Inflammatory macrophage (primary cell): Measurements from ENCODE around the gene ZNF44.
"Not testable (repeated sequence)": the region's sequence is repeated elsewhere in the genome, so short reads cannot be mapped to it uniquely, and the experiment has no call there.

Experiments
- DNase-seq, 2 donors: peaks; one replicate each; pipeline ENCODE4 v3.0.0-alpha.2; 2020 to 2022
- total RNA-seq, 18 experiments: gene quantifications; one replicate each; lab custom pipeline; 2026; ENCODE audit warnings: mixed read lengths in 6 of 18, inconsistent platforms in 2 of 18; lab: John Stamatoyannopoulos, UW

ZNF44 gene
- 6.1 to 17.4 (median 13.7) reads per million in 18 experiments for total RNA-seq

GRCh38 chr19:12294249-12295158 is at the start of gene ZNF44:
Gene ZNF44 (minus strand): TSS chr19:12294883. CDS start chr19:12294694, 189 bp downstream.
- peak; percentile 100 for DNase-seq

DNA sequence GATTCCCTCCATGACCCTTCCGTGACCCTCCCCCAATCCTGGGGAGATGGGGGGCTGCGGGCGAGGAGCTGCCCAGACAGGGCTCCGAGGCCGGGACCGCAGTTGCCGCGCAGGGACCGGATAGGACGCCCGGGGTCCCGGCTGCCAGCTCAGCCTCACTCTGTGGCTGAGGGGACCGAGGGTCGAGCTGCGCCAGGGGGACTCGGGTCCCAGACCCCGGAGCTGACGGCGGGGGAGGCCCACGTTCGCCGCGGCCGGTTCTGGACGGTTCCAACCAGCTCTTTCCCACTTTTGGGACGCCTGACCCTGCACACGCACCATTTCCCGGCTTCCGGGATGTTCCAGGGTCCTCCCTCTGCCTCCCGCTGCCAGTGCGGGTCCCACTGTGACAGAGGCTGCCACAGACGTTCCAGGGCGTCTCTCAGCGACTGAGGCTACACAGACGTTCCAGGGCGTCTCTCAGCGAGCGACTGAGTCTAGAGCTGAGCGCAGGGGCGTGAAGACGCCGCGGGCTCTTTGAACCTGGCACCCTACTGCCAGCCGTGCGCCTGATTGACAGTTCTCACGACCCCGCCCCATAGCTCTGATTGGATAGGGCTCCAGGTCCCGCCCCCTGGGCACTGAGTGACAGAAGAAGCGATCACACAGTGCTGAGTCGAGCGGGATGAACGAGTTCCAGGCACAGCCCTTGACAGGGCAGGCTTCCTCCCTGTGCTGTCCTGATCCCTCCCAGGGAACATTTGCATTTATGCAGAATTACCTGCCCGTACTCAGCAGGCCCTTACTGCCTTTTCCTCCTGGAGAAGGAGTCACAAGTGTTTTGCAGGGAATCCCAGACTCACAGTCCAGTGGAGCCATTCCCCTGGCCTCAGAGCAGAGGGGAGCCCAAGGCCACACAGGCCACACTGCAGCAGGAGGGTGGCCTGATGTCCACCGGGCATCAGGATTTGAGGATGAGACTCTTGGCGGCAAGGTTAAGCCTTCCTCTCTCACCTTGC is 38.8 kb upstream of the ZNF44 start, which contains the start of gene ZNF563:
TSS of gene ZNF563 (minus strand) at position 472 of the 998 bp plus-strand sequence. CDS start at position 321, 151 bp downstream.
- DNase-seq: peak; percentile 97 to 98

DNA sequence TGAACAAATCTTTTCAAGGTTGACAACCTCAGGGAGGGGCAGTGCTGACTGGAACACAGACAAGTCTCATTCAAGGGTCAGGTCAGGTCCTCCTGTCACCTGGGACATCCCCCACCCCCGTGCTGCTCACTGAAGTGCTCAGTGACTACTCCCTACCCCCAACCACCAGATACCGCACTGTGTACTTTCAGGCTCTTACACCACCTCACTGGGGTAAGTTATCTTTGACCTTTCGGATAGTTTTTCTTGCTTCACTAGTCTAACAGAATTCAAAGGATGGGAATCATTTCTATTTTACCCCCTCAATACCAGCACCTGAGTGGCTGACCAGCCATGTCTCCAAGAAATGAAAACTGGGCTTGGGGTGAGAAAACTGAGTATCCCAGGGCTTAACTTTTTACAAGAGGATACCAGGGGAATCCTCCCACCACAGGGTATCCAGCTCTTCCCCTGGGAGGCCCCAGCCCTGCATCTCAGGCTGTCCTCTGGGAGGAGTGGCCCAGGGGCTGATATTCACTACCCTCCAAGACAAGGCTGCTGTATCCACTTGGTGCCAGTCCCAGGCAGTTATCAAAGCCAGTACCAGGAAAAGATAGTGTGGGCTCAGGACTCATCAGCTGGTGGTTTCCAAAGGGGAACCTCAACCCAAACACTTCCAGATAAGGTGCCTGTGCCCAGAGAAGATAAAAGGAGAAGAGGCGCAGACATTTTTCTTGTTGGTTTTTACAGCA is 36.7 kb upstream of the ZNF44 start:
- DNase-seq: peak in 1 of 2 donors; percentile 14

- DNase-seq: no peak
Observed at GRCh38 chr19:12330340-12330739, 35.7 kb upstream of the ZNF44 start.

DNA sequence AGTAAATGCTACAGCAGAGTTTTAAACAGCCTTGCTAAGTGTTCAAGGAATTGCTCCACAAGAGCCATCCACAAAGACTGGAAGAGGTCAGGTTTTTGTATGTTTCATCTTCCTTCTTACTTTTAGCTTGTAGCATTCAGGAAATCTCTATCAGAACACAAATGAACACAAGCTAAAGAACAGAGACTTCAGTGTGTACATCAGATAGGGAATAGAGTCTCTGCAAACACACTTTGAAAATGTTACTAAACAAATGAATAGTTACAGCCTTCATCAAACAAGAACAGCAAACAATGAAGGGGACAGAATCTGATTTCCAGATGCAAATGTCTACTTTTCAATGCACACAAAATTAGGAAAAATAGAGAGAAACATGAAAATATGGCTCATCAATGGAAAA is 31.0 kb upstream of the ZNF44 start:
- DNase-seq: no peak

GRCh38 chr19:12318782-12319413 is 24.2 kb upstream of the ZNF44 start:
- no peak for DNase-seq

GRCh38 chr19:12314553-12314952 is 19.9 kb upstream of the ZNF44 start:
- no peak for DNase-seq

- not testable (repeated sequence) for DNase-seq
Observed at GRCh38 chr19:12308891-12309290, 14.2 kb upstream of the ZNF44 start.

DNA sequence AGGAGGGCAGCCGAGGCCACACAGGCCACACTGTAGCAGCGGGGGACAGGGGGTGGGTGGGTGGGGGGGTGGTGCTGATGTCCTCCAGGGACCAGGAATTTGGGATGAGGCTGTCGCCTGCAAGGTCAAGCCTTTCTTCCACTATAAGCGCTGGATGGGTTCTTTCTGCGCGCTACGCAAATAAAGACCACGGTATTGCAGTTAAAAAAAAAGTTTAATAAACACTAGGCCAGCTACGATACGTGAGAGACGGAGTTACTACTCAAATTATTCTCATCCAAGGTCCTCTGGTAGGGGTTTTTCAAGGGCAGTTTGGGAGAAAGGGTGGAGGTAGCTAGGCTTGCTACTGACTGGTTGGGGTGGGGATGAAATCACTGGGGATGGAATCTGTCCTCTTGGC is 508 bp upstream of the ZNF44 start:
- DNase-seq: no peak

DNA sequence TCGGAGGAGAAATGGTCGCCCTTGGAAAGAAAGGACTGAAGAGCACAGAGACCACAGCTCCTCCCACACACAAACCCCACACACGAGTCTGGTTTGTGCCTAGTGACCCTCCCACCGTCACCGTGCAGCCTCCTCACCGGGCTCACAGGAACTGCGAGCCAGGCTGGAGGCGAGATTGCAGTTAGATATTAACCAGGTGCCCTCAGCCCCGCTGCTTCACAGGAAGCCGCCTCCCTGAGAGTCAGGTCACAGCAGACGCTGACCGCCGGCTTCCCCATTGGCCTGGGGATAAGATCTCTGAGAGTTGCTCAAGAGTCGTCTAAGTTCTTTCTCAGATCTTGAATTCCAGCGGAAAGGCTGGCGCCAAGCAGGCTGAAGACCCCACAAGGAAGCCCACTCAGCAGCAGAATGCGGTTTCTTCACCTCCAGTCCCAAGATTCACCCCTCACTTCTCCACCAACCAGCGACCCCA is 870 bp downstream of the ZNF44 start:
- DNase-seq: peak; percentile 49 to 75

GRCh38 chr19:12289790-12290065 is 5.0 kb downstream of the ZNF44 start:
- DNase-seq: no peak

DNA sequence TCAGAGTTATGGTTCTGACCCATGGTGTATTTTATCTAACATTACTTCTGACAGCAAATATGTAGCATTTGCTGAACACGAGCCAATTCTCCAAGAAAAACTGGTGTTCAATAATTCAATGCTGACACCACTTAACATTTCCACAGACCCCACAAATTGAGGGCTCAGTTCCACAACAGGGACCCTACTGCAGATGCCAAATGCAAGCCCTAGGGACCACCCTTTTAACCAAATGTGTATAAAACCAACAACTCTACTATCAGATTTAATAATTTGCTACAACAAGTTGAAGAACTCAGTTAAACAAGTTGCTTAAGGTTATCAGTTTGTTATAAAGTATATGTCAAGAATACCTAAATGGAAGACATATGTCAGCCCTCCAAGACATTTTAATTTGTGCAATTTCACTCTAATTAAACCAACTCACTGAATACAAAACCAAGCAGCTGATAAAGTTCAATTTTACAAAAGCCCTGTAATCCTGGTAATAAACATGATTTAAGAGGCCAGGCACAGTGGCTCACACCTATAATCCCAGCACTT is 6.7 kb downstream of the ZNF44 start:
- no peak for DNase-seq

DNA sequence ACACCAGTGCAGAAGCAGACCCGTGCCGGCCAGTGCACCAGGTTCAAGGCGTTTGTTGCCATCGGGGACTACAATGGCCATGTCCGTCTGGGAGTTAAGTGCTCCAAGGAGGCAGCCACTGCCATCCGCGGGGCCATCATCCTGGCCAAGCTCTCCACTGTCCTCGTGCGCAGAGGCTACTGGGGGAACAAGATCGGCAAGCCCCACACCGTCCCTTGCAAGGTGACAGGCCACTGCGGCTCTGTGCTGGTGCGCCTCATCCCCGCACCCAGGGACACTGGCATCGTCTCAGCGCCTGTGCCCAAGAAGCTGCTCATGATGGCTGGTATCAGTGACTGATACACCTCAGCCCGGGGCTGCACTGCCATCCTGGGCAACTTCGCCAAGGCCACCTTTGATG is 10.1 kb downstream of the ZNF44 start:
- no peak for DNase-seq

- DNase-seq: no peak
Observed at GRCh38 chr19:12284226-12284625, 10.5 kb downstream of the ZNF44 start.

DNA sequence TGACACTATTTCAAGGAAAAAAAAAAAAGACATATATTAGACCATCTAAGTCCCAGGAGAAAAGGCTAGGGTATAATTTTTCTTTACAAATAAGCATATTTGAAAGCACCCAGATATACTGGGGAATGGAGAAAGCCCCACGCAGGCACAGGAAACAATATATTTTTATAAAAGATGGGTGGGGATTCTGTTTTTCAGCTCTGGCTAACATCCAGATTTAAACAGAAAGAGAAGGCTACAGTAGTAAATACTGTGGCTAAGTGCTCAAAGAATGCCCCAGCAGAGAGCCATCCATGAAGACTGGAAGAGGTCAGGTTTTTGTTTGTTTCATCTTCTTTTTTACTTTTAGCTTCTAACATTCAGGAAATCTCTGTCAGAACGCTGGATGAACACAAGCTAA is 16.0 kb downstream of the ZNF44 start:
- no peak for DNase-seq

DNA sequence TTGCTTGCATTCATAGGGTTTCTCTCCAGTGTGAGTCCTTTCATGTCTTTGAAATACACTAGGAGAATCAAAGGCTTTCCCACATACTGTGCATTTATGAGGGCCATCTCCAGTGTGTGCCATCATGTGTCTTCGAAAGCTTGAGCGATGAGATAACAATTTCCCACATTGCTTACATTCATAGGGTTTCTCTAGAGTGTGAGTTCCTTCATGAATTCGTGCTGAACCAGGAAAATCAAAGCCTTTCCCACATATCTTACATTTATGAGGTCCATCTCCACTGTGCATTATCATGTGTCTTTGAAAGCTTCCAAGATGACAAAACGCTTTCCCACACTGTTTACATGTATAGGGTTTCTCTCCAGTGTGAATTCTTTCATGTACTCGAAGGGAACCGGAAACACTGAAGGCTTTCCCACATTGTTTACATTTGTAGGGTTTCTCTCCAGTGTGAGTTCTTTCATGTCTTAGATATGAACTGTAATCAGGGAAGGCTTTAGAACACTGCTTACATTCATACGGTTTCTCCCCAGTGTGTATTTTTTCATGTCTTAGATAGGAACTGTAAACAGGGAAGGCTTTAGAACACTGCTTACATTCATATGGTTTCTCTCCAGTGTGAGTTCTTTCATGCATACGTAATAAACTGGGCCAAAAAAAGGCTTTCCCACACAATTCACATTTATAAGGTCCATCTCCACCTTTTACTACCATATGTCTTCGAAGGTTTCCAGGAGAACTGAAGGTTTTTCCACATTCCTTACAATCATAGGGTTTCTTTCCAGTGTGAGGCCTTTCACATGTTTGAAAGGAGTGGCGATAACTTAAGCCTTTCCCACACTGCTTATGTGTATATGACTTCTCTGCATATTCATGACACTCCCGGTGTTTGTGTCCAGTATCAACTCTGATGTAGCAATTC is 21.4 kb downstream of the ZNF44 start:
- no peak for DNase-seq

DNA sequence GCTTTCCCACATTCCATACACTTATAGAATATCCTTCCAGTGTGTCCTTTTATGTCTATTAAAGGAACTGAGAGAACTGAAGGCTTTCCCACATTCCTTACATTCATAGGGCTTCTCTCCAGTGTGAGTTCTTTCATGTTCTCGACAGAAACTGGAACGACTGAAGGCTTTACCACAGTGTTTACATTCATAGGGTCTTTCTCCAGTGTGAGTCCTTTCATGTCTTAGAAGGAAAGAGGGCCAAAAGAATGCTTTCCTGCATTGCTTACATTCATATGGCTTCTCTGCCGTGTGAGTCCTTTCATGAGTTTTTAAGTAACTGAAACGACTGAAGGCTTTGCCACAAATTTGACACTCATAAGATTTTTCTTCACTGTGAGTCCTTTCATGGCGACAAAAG is 22.3 kb downstream of the ZNF44 start:
- no peak for DNase-seq

- no peak for DNase-seq
Observed at GRCh38 chr19:12270854-12271253, 23.8 kb downstream of the ZNF44 start.

- no peak for DNase-seq
Observed at GRCh38 chr19:12265921-12266704, 28.6 kb downstream of the ZNF44 start.

- no peak for DNase-seq
Observed at GRCh38 chr19:12261554-12261953, 33.1 kb downstream of the ZNF44 start.
